AG10803 (cell line): ENCODE measurements around the gene PALD1.
A peak's percentile ranks its signal among the peaks of the same experiment; 100 is the strongest.

Experiments
- DNase-seq: peaks from one replicate; pipeline ENCODE4 v3.0.0; 2010; ENCODE audit warnings: low read depth
- H3K4me3 ChIP-seq: 2 replicates; pipeline ENCODE4 v1.5.1; 2011; ENCODE audit warnings: mild to moderate bottlenecking, low read length, control low read depth
- TF ChIP-seq, protein P1 (sequence below): conservative IDR thresholded peaks from 2 replicates; pipeline ENCODE4 v1.5.1; 2011; ENCODE audit warnings: mild to moderate bottlenecking, low read length, control low read depth, inconsistent platforms

The PALD1 gene

DNA sequence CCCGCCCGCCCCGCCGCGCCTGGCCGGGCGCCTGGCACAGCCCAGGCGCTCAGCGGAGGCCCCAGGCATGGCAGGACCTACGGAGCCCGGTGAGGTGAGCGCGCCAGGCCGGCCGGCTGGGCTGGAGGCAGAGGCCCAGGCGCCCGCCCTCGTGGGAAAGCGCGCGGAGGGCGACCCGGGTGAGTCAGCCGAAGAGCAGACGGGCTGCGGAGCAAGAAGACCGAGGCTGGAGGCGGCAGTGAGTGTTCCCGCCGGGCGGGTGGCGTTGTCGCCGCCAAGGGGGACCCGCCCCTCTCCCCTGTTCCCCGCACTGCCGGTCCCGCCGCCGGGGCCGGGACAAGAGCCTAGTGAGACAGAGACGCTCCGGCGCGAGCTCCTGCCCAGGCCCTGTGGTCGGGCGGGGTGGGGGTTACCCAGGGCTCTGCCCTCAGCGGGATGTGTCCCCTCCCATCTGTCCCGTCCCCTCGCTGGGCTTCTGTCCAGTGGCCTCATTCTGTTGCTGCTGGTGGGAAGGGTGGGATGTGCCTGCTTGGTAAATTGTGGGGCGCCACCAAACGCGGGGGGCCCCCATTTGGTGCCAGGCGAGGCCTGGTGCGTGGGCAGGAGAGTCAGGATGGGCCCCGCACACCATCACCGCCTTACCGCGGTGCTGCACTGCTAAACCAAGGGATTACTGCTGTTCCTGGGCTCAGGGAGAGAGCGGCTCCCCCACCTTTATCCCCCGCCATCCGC lies 20.1 kb upstream of the PALD1 start:
- TF ChIP-seq, protein P1, sequence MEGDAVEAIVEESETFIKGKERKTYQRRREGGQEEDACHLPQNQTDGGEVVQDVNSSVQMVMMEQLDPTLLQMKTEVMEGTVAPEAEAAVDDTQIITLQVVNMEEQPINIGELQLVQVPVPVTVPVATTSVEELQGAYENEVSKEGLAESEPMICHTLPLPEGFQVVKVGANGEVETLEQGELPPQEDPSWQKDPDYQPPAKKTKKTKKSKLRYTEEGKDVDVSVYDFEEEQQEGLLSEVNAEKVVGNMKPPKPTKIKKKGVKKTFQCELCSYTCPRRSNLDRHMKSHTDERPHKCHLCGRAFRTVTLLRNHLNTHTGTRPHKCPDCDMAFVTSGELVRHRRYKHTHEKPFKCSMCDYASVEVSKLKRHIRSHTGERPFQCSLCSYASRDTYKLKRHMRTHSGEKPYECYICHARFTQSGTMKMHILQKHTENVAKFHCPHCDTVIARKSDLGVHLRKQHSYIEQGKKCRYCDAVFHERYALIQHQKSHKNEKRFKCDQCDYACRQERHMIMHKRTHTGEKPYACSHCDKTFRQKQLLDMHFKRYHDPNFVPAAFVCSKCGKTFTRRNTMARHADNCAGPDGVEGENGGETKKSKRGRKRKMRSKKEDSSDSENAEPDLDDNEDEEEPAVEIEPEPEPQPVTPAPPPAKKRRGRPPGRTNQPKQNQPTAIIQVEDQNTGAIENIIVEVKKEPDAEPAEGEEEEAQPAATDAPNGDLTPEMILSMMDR: no peak
- 0 out of 2 replicates have a peak overlapping the region, but pooled peaks have one; percentile 5 for H3K4me3 ChIP-seq
- DNase-seq: peak; percentile 66

DNA sequence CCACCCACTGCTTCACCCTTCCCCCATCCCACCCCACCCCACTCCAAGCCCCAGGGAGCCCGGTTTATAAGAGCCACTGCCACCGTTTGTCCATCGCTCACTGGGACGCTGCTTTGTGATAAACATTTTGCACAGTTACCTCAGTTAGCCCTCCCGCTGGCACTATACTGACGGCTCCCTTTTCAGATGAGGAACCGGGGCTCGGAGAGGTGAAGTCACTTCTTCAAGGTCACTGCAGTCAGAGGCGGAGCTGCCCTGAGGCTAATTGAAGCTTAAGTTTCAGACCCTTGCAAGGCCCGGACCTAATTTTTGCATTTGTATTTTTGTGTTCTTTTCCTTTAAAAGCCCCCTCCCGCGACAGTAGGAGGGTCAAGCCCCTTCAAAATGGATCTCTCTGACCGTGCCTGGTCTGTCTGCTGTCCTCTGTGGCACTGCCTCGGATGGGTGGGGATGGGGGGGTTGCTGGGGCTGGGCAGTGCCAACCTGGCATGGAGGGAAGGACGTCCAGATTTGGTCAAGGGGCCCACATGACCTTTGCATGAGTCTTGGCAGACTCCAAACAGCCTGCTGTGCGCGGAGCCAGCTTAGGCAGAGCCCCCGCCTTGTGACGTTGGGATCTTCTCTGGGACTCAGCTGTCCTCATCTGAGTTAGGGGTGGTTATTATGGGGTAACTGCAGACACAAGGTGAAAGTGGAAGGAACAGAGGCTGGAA lies 19.4 kb upstream of the PALD1 start:
- DNase-seq: no peak
- no peak overlapping the region for H3K4me3 ChIP-seq
- TF ChIP-seq, protein P1: no peak

DNA sequence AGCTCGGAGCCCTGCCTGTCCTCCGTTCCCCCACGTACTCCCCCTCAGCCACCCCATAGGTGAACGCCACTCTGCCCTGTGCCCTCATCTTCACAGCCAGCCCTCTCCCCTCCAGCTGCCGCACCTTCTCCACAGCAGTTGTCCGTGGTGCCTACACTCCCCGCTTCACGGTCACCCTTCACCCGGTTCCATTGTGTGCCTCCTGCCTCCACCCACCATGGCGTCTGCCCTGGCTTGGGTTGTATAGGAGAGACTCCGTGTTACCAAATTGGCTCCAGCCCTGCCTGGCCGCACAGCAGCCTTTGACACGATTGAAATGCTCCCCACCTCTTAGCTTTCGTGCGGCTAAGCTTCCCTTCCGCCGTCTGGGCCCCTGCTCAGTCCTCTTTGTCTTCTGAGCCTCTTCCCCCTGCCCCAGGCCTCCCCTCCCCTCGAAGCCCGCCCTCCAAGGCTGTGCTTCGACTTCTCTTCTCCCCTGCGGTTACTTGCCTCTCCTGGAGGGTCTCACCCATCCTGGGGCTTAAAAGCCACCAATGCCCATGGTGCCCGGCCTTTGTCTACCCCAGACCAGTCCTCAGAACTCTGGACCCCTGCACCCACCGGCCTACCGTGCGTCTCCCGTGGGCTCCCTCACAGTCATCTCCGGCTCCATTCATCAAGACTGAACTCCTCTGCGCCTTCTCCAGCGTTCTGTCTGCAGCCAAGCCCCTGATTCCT lies 18.6 kb upstream of the PALD1 start:
- TF ChIP-seq, protein P1: no peak

DNA sequence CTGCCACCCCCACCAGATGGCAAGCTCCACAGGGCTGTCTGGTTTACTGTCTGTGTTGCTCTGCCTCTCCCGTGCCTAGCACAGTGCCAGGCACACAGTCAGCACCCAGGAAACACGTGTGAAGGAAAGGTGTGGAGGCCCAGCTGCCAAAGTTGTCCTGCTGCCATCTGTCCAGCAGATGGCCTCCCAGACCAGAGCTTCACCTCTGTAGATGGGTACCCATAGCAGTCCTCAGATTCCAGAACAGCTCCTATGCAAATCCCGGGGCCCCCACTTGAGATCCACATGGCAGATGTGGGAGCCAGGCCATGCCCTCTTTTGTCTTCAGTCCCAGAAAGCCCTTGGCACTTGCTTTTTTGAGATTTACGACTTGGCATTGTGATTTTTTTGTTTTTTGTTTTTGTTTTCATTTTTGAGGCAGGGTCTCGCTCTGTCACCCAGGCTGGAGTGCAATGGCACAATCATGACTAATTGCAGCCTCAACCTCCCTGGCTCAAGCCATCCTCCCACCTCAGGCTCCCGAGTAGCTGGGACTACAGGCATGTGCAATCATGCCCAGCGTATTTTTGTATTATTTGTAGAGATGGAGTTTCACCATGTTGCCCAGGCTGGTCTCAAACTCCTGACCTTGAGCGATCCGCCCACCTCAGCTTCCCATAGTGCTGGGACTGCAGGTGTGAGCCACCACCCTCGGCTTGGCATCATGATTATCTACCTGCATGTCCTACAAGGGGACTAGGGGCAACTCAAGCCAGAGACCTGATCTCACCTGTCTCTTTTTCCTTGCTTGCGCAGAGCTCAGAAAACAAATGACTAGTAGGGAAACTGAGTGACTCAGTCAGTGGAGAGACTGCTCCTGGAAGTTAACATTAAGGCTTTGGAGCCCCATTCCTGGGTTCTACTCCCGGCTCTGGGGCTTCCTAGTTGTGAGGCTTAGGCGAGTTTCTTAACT lies 16.9 kb upstream of the PALD1 start:
- no peak overlapping the region for H3K4me3 ChIP-seq
- TF ChIP-seq, protein P1: peak; percentile 79
- peak; percentile 46 for DNase-seq

More for the DNA sequence above, 18.6 kb upstream of the PALD1 start:
- no peak for DNase-seq
- H3K4me3 ChIP-seq: no peak overlapping the region

DNA sequence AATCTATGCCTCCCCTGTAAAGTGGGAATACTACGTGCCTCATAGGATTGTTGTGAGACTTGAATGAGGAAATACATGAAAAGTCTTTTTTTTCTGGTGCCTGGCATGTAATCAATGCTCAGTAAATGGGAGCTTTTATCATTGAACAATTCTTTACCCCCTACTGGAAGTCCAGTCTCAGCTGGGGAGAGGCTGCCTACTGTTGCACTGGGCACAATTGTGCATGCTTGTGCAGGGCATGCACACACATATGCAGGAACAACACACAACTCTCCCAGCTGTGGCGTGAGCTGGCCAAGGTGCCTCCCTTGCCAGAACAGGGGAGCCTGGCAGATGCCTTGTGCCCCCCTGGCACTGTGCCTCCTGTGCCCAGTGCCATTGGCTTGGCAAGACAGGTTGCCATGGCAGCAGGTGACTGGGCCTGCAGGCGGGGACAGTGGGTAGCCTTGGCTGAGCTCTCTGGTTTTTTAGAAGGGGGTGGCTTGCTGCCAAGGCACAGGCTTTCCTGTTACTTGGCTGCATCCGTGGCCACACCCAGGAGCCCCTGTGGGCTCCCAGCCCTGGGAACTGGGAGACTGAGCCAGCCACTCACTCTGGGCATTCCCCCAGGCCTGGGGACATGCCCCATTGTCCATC lies 16.1 kb upstream of the PALD1 start:
- peak; percentile 29 for DNase-seq
- H3K4me3 ChIP-seq: no peak overlapping the region
- TF ChIP-seq, protein P1: no peak

DNA sequence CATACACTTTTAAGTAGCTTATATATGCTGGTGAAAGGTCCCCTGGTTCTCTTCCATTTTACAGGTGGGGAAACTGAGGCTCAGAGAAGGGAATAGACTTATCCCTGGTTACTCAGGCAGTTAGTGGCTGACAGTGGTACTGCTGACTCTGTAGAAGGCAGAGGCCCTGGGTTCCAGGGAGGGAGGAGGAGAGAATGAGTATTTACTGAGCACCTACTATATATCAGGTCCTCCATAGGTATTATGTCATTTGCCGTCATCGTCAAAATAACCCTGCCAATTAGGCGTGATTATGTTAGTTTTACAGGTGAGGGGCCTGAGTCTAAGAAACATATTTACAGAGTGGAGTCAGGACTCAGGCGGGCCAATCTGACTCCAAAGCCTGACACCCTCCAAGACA lies 13.3 kb upstream of the PALD1 start:
- H3K4me3 ChIP-seq: no peak overlapping the region
- DNase-seq: no peak
- TF ChIP-seq, protein P1: no peak
